HG03521 (cell line): ENCODE results near the gene AOX1.
A peak's percentile ranks its signal among the peaks of the same experiment; 100 is the strongest.
"Not testable (repeated sequence)": the region's sequence is repeated elsewhere in the genome, so short reads cannot be mapped to it uniquely, and the experiment has no call there.

Experiments used
- ATAC-seq: cut with Tn5 transposase; IDR thresholded peaks from one replicate; pipeline ENCODE4 v1.9.1; 2021; ENCODE audit warnings: mild to moderate bottlenecking, moderate library complexity; ENCODE audit not compliant: unreplicated experiment

Gene AOX1

GRCh38 chr2:200698217-200698616 is 112.4 kb downstream of the AOX1 start:
- ATAC-seq = no peak

- ATAC-seq = no peak
Measured at GRCh38 chr2:200699310-200699709, 113.5 kb downstream of the AOX1 start.

GRCh38 chr2:200700856-200701255 is 115.0 kb downstream of the AOX1 start:
- no peak for ATAC-seq

GRCh38 chr2:200702044-200702443 is 116.2 kb downstream of the AOX1 start:
- ATAC-seq = no peak

GRCh38 chr2:200702646-200703118 is 116.9 kb downstream of the AOX1 start:
- no peak for ATAC-seq

- ATAC-seq = no peak
Measured at GRCh38 chr2:200703127-200703925, 117.5 kb downstream of the AOX1 start.

GRCh38 chr2:200703926-200704637 is 118.3 kb downstream of the AOX1 start:
- ATAC-seq = no peak

- no peak for ATAC-seq
Measured at GRCh38 chr2:200705305-200706041, 119.7 kb downstream of the AOX1 start.

- no peak for ATAC-seq
Measured at GRCh38 chr2:200708943-200709342, 123.1 kb downstream of the AOX1 start.

GRCh38 chr2:200713003-200713703 is 127.3 kb downstream of the AOX1 start:
- peak; percentile 96 for ATAC-seq

GRCh38 chr2:200713704-200714064 is 127.9 kb downstream of the AOX1 start:
- ATAC-seq = no peak

- ATAC-seq = not testable (repeated sequence)
Measured at GRCh38 chr2:200715014-200715413, 129.2 kb downstream of the AOX1 start.

GRCh38 chr2:200716386-200716785 is 130.6 kb downstream of the AOX1 start:
- no peak for ATAC-seq
